WTC11 (cell line): ENCODE results near the gene ZBTB47. TPM values are rescaled to one million over a fixed set of nuclear protein-coding genes. Genes with fewer than 3 reads are reported as not detected.

ENCODE experiments used
- ELF4 ChIP-seq: sonication (generic); formaldehyde crosslinking; IDR thresholded peaks from 2 replicates; pipeline ENCODE4 v1.8.1; 2022; ENCODE audit warnings: low read depth, mild to moderate bottlenecking, moderate library complexity, missing genetic modification reagents
- IRF2 ChIP-seq: sonication (generic); formaldehyde crosslinking; IDR thresholded peaks from 2 replicates; pipeline ENCODE4 v1.8.0; 2022; ENCODE audit warnings: low read depth, missing genetic modification reagents, borderline replicate concordance
- JAZF1 ChIP-seq: fragments of 250-450 bp; sonication (Bioruptor Pico); IDR thresholded peaks from 2 replicates; pipeline ENCODE4 v1.9.0; 2021; ENCODE audit warnings: moderate library complexity, mild to moderate bottlenecking, inconsistent platforms
- JUN ChIP-seq: sonication (generic); formaldehyde crosslinking; IDR thresholded peaks from 2 replicates; pipeline ENCODE4 v1.8.0; 2023; ENCODE audit warnings: mild to moderate bottlenecking, missing genetic modification reagents
- NFATC4 ChIP-seq: fragments of 250-450 bp; sonication (Bioruptor Pico); IDR thresholded peaks from 2 replicates; pipeline ENCODE4 v1.9.0; 2021; ENCODE audit warnings: mild to moderate bottlenecking
- NFE2L1 ChIP-seq: sonication (generic); formaldehyde crosslinking; IDR thresholded peaks from 2 replicates; pipeline ENCODE4 v1.8.1; 2023; ENCODE audit warnings: missing genetic modification reagents
- NFYB ChIP-seq: sonication (generic); formaldehyde crosslinking; conservative IDR thresholded peaks from 2 replicates; pipeline ENCODE4 v1.8.0; 2022; ENCODE audit warnings: low read depth, missing genetic modification reagents
- NR1H2 ChIP-seq: sonication (generic); formaldehyde crosslinking; IDR thresholded peaks from 2 replicates; pipeline ENCODE4 v1.9.0; 2021; ENCODE audit warnings: mild to moderate bottlenecking, moderate library complexity, missing genetic modification reagents
- OVOL2 ChIP-seq: fragments of 250-450 bp; sonication (Bioruptor Pico); IDR thresholded peaks from 2 replicates; pipeline ENCODE4 v1.9.0; 2021; ENCODE audit warnings: mild to moderate bottlenecking, borderline replicate concordance
- TCF7 ChIP-seq: sonication (generic); formaldehyde crosslinking; IDR thresholded peaks from 2 replicates; pipeline ENCODE4 v1.8.0; 2022; ENCODE audit warnings: mild to moderate bottlenecking, low read depth, missing genetic modification reagents, moderate library complexity
- TEAD1 ChIP-seq: sonication (generic); formaldehyde crosslinking; IDR thresholded peaks from 2 replicates; pipeline ENCODE4 v1.8.0; 2022; ENCODE audit warnings: mild to moderate bottlenecking, missing genetic modification reagents
- ZBTB21 ChIP-seq: sonication (generic); formaldehyde crosslinking; IDR thresholded peaks from 2 replicates; pipeline ENCODE4 v1.8.1; 2023; ENCODE audit warnings: mild to moderate bottlenecking, missing genetic modification reagents, borderline replicate concordance
- ZNF232 ChIP-seq: sonication (generic); formaldehyde crosslinking; IDR thresholded peaks from 2 replicates; pipeline ENCODE4 v1.8.0; 2022; ENCODE audit warnings: mild to moderate bottlenecking, missing genetic modification reagents
- ZNF317 ChIP-seq: sonication (generic); formaldehyde crosslinking; IDR thresholded peaks from 2 replicates; pipeline ENCODE4 v1.8.1; 2023; ENCODE audit warnings: low read depth, mild to moderate bottlenecking, moderate library complexity, missing genetic modification reagents, borderline replicate concordance
- ZNF512 ChIP-seq: sonication (generic); formaldehyde crosslinking; IDR thresholded peaks from 2 replicates; pipeline ENCODE4 v1.8.1; 2022; ENCODE audit warnings: missing genetic modification reagents, borderline replicate concordance
- ZNF671 ChIP-seq: fragments of 250-450 bp; sonication (Bioruptor Pico); IDR thresholded peaks from 2 replicates; pipeline ENCODE4 v1.8.0; 2021; ENCODE audit warnings: mild to moderate bottlenecking
- total RNA-seq: library from RNA; stranded (reverse); gene quantifications from 3 replicates; pipeline ENCODE4 v1.2.3, GENCODE V29; 2021
- TF ChIP-seq, protein P1 (sequence below): sonication (generic); formaldehyde crosslinking; conservative IDR thresholded peaks from 2 replicates; pipeline ENCODE4 v1.8.1; 2023; ENCODE audit warnings: mild to moderate bottlenecking, low read depth, missing genetic modification reagents, moderate library complexity
- TF ChIP-seq, protein P2 (sequence below): sonication (generic); formaldehyde crosslinking; IDR thresholded peaks from 2 replicates; pipeline ENCODE4 v1.8.0; 2022; ENCODE audit warnings: mild to moderate bottlenecking, missing genetic modification reagents
- TF ChIP-seq, protein P3 (sequence below): sonication (generic); formaldehyde crosslinking; IDR thresholded peaks from 2 replicates; pipeline ENCODE4 v1.8.1; 2022; ENCODE audit warnings: low read depth, missing genetic modification reagents, borderline replicate concordance
- TF ChIP-seq, protein P4 (sequence below): fragments of 250-450 bp; sonication (Bioruptor Pico); IDR thresholded peaks from 2 replicates; pipeline ENCODE4 v2.1.2; 2022; ENCODE audit warnings: mild to moderate bottlenecking, moderate library complexity
- TF ChIP-seq, protein P5 (sequence below): sonication (generic); formaldehyde crosslinking; IDR thresholded peaks from 2 replicates; pipeline ENCODE4 v1.8.0; 2022; ENCODE audit warnings: mild to moderate bottlenecking, missing genetic modification reagents
- TF ChIP-seq, protein P6 (sequence below): sonication (generic); formaldehyde crosslinking; IDR thresholded peaks from 2 replicates; pipeline ENCODE4 v1.8.0; 2022; ENCODE audit warnings: mild to moderate bottlenecking, missing genetic modification reagents
- TF ChIP-seq, protein P7 (sequence below): sonication (generic); formaldehyde crosslinking; IDR thresholded peaks from 2 replicates; pipeline ENCODE4 v1.8.0; 2022; ENCODE audit warnings: missing genetic modification reagents

Gene ZBTB47
- total RNA-seq, 1 experiment from 2014 or later = 5.2 TPM

GRCh38 chr3:42701371-42702065 is 48.0 kb downstream of the ZBTB47 start (continued):
- TF ChIP-seq, protein P1, sequence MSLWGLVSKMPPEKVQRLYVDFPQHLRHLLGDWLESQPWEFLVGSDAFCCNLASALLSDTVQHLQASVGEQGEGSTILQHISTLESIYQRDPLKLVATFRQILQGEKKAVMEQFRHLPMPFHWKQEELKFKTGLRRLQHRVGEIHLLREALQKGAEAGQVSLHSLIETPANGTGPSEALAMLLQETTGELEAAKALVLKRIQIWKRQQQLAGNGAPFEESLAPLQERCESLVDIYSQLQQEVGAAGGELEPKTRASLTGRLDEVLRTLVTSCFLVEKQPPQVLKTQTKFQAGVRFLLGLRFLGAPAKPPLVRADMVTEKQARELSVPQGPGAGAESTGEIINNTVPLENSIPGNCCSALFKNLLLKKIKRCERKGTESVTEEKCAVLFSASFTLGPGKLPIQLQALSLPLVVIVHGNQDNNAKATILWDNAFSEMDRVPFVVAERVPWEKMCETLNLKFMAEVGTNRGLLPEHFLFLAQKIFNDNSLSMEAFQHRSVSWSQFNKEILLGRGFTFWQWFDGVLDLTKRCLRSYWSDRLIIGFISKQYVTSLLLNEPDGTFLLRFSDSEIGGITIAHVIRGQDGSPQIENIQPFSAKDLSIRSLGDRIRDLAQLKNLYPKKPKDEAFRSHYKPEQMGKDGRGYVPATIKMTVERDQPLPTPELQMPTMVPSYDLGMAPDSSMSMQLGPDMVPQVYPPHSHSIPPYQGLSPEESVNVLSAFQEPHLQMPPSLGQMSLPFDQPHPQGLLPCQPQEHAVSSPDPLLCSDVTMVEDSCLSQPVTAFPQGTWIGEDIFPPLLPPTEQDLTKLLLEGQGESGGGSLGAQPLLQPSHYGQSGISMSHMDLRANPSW (CRISPR knock-in tag) = no peak
- no peak for TF ChIP-seq ZBTB21 (CRISPR knock-in tag)
- TF ChIP-seq TCF7 = 0 out of 2 replicates have a peak, but pooled peaks have one; percentile 58
- TF ChIP-seq, protein P2, sequence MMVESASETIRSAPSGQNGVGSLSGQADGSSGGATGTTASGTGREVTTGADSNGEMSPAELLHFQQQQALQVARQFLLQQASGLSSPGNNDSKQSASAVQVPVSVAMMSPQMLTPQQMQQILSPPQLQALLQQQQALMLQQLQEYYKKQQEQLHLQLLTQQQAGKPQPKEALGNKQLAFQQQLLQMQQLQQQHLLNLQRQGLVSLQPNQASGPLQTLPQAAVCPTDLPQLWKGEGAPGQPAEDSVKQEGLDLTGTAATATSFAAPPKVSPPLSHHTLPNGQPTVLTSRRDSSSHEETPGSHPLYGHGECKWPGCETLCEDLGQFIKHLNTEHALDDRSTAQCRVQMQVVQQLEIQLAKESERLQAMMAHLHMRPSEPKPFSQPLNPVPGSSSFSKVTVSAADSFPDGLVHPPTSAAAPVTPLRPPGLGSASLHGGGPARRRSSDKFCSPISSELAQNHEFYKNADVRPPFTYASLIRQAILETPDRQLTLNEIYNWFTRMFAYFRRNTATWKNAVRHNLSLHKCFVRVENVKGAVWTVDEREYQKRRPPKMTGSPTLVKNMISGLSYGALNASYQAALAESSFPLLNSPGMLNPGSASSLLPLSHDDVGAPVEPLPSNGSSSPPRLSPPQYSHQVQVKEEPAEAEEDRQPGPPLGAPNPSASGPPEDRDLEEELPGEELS (CRISPR knock-in tag) = peak; percentile 97
- TF ChIP-seq ZNF232 (CRISPR knock-in tag) = peak; percentile 94
- 0 out of 2 replicates have a peak, but pooled peaks have one; percentile 47 for TF ChIP-seq ZNF317
- peak; percentile 87 for TF ChIP-seq TEAD1 (CRISPR knock-in tag)
- TF ChIP-seq JUN (CRISPR knock-in tag) = peak; percentile 79; the same call in 1 of the 2 replicates
- no peak for TF ChIP-seq OVOL2
- no peak for TF ChIP-seq ZNF512 (CRISPR knock-in tag)
- TF ChIP-seq, protein P3, sequence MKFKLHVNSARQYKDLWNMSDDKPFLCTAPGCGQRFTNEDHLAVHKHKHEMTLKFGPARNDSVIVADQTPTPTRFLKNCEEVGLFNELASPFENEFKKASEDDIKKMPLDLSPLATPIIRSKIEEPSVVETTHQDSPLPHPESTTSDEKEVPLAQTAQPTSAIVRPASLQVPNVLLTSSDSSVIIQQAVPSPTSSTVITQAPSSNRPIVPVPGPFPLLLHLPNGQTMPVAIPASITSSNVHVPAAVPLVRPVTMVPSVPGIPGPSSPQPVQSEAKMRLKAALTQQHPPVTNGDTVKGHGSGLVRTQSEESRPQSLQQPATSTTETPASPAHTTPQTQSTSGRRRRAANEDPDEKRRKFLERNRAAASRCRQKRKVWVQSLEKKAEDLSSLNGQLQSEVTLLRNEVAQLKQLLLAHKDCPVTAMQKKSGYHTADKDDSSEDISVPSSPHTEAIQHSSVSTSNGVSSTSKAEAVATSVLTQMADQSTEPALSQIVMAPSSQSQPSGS (CRISPR knock-in tag) = no peak
- TF ChIP-seq NFE2L1 = peak; percentile 86
- TF ChIP-seq ELF4 (CRISPR knock-in tag) = no peak
- TF ChIP-seq, protein P4, sequence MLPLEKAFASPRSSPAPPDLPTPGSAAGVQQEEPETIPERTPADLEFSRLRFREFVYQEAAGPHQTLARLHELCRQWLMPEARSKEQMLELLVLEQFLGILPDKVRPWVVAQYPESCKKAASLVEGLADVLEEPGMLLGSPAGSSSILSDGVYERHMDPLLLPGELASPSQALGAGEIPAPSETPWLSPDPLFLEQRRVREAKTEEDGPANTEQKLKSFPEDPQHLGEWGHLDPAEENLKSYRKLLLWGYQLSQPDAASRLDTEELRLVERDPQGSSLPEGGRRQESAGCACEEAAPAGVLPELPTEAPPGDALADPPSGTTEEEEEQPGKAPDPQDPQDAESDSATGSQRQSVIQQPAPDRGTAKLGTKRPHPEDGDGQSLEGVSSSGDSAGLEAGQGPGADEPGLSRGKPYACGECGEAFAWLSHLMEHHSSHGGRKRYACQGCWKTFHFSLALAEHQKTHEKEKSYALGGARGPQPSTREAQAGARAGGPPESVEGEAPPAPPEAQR (CRISPR knock-in tag) = no peak
- TF ChIP-seq, protein P5, sequence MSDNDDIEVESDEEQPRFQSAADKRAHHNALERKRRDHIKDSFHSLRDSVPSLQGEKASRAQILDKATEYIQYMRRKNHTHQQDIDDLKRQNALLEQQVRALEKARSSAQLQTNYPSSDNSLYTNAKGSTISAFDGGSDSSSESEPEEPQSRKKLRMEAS = peak; percentile 55; the same call in 1 of the 2 replicates
- TF ChIP-seq ZNF671 (CRISPR knock-in tag) = no peak
- peak; percentile 32; the same call in 1 of the 2 replicates for TF ChIP-seq NFATC4 (CRISPR knock-in tag)
- no peak for TF ChIP-seq JAZF1 (CRISPR knock-in tag)
- TF ChIP-seq IRF2 (CRISPR knock-in tag) = no peak
- TF ChIP-seq, protein P6, sequence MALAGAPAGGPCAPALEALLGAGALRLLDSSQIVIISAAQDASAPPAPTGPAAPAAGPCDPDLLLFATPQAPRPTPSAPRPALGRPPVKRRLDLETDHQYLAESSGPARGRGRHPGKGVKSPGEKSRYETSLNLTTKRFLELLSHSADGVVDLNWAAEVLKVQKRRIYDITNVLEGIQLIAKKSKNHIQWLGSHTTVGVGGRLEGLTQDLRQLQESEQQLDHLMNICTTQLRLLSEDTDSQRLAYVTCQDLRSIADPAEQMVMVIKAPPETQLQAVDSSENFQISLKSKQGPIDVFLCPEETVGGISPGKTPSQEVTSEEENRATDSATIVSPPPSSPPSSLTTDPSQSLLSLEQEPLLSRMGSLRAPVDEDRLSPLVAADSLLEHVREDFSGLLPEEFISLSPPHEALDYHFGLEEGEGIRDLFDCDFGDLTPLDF (CRISPR knock-in tag) = peak; percentile 59; the same call in 1 of the 2 replicates
- TF ChIP-seq, protein P7, sequence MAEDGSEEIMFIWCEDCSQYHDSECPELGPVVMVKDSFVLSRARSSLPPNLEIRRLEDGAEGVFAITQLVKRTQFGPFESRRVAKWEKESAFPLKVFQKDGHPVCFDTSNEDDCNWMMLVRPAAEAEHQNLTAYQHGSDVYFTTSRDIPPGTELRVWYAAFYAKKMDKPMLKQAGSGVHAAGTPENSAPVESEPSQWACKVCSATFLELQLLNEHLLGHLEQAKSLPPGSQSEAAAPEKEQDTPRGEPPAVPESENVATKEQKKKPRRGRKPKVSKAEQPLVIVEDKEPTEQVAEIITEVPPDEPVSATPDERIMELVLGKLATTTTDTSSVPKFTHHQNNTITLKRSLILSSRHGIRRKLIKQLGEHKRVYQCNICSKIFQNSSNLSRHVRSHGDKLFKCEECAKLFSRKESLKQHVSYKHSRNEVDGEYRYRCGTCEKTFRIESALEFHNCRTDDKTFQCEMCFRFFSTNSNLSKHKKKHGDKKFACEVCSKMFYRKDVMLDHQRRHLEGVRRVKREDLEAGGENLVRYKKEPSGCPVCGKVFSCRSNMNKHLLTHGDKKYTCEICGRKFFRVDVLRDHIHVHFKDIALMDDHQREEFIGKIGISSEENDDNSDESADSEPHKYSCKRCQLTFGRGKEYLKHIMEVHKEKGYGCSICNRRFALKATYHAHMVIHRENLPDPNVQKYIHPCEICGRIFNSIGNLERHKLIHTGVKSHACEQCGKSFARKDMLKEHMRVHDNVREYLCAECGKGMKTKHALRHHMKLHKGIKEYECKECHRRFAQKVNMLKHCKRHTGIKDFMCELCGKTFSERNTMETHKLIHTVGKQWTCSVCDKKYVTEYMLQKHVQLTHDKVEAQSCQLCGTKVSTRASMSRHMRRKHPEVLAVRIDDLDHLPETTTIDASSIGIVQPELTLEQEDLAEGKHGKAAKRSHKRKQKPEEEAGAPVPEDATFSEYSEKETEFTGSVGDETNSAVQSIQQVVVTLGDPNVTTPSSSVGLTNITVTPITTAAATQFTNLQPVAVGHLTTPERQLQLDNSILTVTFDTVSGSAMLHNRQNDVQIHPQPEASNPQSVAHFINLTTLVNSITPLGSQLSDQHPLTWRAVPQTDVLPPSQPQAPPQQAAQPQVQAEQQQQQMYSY (CRISPR knock-in tag) = no peak
- TF ChIP-seq NFYB = 0 out of 2 replicates have a peak, but pooled peaks have one; percentile 14
- TF ChIP-seq NR1H2 (CRISPR knock-in tag) = no peak
